HepG2 (cell line): ENCODE results near the gene ANKRD11. TPM values are rescaled to one million over a fixed set of nuclear protein-coding genes. Genes with fewer than 3 reads are reported as not detected.

ENCODE experiments used
- BCL6 ChIP-seq: IDR thresholded peaks from 2 replicates; pipeline ENCODE4 v1.6.1; 2016; ENCODE audit warnings: missing genetic modification reagents, missing compliant biosample characterization
- CBFB ChIP-seq: sonication (generic); formaldehyde crosslinking; IDR thresholded peaks from 2 replicates; pipeline ENCODE4 v1.4.0; 2020; ENCODE audit warnings: missing genetic modification reagents
- EED ChIP-seq: sonication (generic); formaldehyde crosslinking; IDR thresholded peaks from 2 replicates; pipeline ENCODE4 v1.5.0; 2020; ENCODE audit warnings: mild to moderate bottlenecking, missing genetic modification reagents
- FOSL2 ChIP-seq: sonication (generic); formaldehyde crosslinking; IDR thresholded peaks from 2 replicates; pipeline ENCODE4 v1.4.0; 2020; ENCODE audit warnings: missing genetic modification reagents
- GTF2F1 ChIP-seq: fragments of 150-350 bp; IDR thresholded peaks from 2 replicates; pipeline ENCODE4 v1.6.1; 2014; ENCODE audit warnings: low read length
- HMG20B ChIP-seq: conservative IDR thresholded peaks from 2 replicates; pipeline ENCODE4 v1.6.1; 2016; ENCODE audit warnings: missing genetic modification reagents, missing compliant biosample characterization
- JDP2 ChIP-seq: sonication (generic); formaldehyde crosslinking; IDR thresholded peaks from 2 replicates; pipeline ENCODE4 v1.8.1; 2022; ENCODE audit warnings: missing genetic modification reagents, borderline replicate concordance
- MZF1 ChIP-seq: sonication (generic); formaldehyde crosslinking; IDR thresholded peaks from 2 replicates; pipeline ENCODE4 v1.8.1; 2023; ENCODE audit warnings: mild to moderate bottlenecking, missing genetic modification reagents, borderline replicate concordance
- NFE2 ChIP-seq: sonication (generic); formaldehyde crosslinking; IDR thresholded peaks from 2 replicates; pipeline ENCODE4 v1.4.0; 2020; ENCODE audit warnings: missing genetic modification reagents
- NFKBIZ ChIP-seq: IDR thresholded peaks from 2 replicates; pipeline ENCODE4 v1.6.1; 2018; ENCODE audit warnings: missing genetic modification reagents, missing compliant biosample characterization
- USF2 ChIP-seq, 2 experiments: sonication (generic) in 1 of 2; formaldehyde crosslinking in 1 of 2; IDR thresholded peaks; 2 replicates each; pipeline versions ENCODE4 v1.5.1 to v1.6.1; 2011 to 2020; ENCODE audit warnings: borderline replicate concordance in 1 of 2, low read depth in 1 of 2, low read length in 1 of 2, mild to moderate bottlenecking in 1 of 2, missing genetic modification reagents in 1 of 2, moderate library complexity in 1 of 2
- ZBTB3 ChIP-seq: sonication (generic); formaldehyde crosslinking; IDR thresholded peaks from 2 replicates; pipeline ENCODE4 v1.4.0; 2020; ENCODE audit warnings: low read depth, mild to moderate bottlenecking, moderate library complexity, missing genetic modification reagents, borderline replicate concordance
- ZNF335 ChIP-seq: sonication (generic); formaldehyde crosslinking; IDR thresholded peaks from 2 replicates; pipeline ENCODE4 v1.4.0; 2020; ENCODE audit warnings: missing genetic modification reagents
- ZNF350 ChIP-seq: sonication (generic); formaldehyde crosslinking; IDR thresholded peaks from 2 replicates; pipeline ENCODE4 v1.4.0; 2020; ENCODE audit warnings: mild to moderate bottlenecking, low read depth, missing genetic modification reagents, borderline replicate concordance
- ZNF496 ChIP-seq: sonication (generic); formaldehyde crosslinking; IDR thresholded peaks from 2 replicates; pipeline ENCODE4 v1.8.1; 2023; ENCODE audit warnings: mild to moderate bottlenecking, moderate library complexity, missing genetic modification reagents; ENCODE audit not compliant: insufficient replicate concordance
- ZNF784 ChIP-seq: sonication (generic); formaldehyde crosslinking; IDR thresholded peaks from 2 replicates; pipeline ENCODE4 v1.5.1; 2020; ENCODE audit warnings: missing genetic modification reagents, mild to moderate bottlenecking, borderline replicate concordance
- polyA plus RNA-seq, 8 experiments: library from polyadenylated mRNA; depleted of rRNA in 3 of 8; stranded (reverse) in 7 of 8; unstranded in 1 of 8; fragments of >200 nt; fragmentation: Illumina TruSeq in 4 of 8; extraction: Trizol in 4 of 8; gene quantifications; 2 replicates each; pipeline versions ENCODE4 v1.2.1 to v1.2.3, GENCODE V29; 2011 to 2016; ENCODE audit warnings: low read depth in 4 of 8, missing spikeins in 1 of 8, mixed read lengths in 1 of 8; ENCODE audit not compliant: insufficient read depth in 1 of 8
- total RNA-seq, 5 experiments: library from RNA; depleted of rRNA; stranded (reverse); fragments of >200 nt; fragmentation: Illumina TruSeq; extraction: Trizol; gene quantifications; 2 replicates each; pipeline ENCODE4 v1.2.3, GENCODE V29; 2016; ENCODE audit warnings: low read depth in 1 of 5
- TF ChIP-seq, protein P1 (sequence below): sonication (generic); formaldehyde crosslinking; IDR thresholded peaks from 2 replicates; pipeline ENCODE4 v1.4.0; 2020; ENCODE audit warnings: mild to moderate bottlenecking, missing genetic modification reagents
- TF ChIP-seq, protein P2 (sequence below): sonication (generic); formaldehyde crosslinking; IDR thresholded peaks from 2 replicates; pipeline ENCODE4 v1.5.0; 2020; ENCODE audit warnings: mild to moderate bottlenecking, missing genetic modification reagents, borderline replicate concordance
- TF ChIP-seq, protein P3 (sequence below): IDR thresholded peaks from 2 replicates; pipeline ENCODE4 v1.6.1; 2016; ENCODE audit warnings: low read depth, control low read depth

The ANKRD11 gene
- total and polyA plus RNA-seq, 2 of the 13 experiments (the other 11 are each of a cell fraction or from before 2014, with no cell fraction given): 21.4 to 38.4 TPM

DNA sequence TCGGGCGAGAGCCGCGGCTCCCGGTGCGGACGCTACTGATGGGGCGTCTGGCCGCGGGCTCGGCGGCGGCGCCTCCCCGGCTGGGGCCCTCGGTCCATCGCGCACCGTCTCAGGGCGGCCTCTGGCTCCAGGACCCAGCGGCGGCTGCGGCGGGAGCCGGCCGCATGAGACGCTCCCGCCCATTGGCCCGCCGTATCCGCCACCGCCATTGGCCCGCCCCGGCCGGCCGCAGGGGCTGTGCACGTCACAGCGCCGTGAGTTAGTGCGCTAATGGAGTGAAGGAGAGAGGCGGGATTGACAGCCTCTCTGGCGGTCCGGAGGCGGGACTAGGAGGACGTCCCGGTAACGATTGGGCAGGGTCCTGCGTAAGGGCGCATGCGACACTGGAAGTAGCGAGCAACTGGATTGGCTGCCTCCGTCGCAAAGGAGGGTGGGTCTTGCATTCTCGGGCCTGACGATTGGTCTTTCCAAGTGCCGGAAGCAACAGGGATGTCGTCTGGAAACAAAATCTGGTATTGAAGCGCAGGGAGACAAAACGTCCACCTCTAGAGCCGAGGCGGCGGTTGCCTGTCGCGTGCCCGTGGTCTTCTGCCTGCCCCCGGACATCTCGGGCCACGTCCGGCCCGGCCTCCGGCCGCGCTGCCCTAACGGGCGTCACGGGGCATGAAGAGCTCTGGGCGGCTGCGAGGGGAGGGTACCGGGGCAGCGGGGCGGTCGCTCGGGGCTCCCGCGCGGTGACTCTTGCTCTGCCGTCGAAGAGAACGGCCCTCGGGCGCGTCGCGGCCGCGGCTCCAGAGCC, at the start of gene ANKRD11 (continued):
- TF ChIP-seq USF2 (IDR thresholded peaks at IDR 0.05; ENCODE audit: low read depth, low read length): no peak
- no peak; the same call in 1 of the 2 replicates for TF ChIP-seq USF2 (CRISPR knock-in tag; IDR thresholded peaks at IDR 0.05; ENCODE audit: borderline replicate concordance)
- TF ChIP-seq, protein P1, sequence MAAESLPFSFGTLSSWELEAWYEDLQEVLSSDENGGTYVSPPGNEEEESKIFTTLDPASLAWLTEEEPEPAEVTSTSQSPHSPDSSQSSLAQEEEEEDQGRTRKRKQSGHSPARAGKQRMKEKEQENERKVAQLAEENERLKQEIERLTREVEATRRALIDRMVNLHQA (CRISPR knock-in tag): no peak
- TF ChIP-seq, protein P2, sequence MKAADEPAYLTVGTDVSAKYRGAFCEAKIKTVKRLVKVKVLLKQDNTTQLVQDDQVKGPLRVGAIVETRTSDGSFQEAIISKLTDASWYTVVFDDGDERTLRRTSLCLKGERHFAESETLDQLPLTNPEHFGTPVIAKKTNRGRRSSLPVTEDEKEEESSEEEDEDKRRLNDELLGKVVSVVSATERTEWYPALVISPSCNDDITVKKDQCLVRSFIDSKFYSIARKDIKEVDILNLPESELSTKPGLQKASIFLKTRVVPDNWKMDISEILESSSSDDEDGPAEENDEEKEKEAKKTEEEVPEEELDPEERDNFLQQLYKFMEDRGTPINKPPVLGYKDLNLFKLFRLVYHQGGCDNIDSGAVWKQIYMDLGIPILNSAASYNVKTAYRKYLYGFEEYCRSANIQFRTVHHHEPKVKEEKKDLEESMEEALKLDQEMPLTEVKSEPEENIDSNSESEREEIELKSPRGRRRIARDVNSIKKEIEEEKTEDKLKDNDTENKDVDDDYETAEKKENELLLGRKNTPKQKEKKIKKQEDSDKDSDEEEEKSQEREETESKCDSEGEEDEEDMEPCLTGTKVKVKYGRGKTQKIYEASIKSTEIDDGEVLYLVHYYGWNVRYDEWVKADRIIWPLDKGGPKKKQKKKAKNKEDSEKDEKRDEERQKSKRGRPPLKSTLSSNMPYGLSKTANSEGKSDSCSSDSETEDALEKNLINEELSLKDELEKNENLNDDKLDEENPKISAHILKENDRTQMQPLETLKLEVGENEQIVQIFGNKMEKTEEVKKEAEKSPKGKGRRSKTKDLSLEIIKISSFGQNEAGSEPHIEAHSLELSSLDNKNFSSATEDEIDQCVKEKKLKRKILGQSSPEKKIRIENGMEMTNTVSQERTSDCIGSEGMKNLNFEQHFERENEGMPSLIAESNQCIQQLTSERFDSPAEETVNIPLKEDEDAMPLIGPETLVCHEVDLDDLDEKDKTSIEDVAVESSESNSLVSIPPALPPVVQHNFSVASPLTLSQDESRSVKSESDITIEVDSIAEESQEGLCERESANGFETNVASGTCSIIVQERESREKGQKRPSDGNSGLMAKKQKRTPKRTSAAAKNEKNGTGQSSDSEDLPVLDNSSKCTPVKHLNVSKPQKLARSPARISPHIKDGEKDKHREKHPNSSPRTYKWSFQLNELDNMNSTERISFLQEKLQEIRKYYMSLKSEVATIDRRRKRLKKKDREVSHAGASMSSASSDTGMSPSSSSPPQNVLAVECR (CRISPR knock-in tag): peak; percentile 98
- TF ChIP-seq ZNF335 (CRISPR knock-in tag): no peak
- peak; percentile 70; the same call in 1 of the 2 replicates for TF ChIP-seq ZNF350 (CRISPR knock-in tag)
- no peak for TF ChIP-seq FOSL2 (CRISPR knock-in tag)
- TF ChIP-seq HMG20B (CRISPR knock-in tag): no peak
- TF ChIP-seq MZF1: no peak
- no peak for TF ChIP-seq JDP2
- TF ChIP-seq NFE2 (CRISPR knock-in tag): no peak
- peak; percentile 82; the same call in 1 of the 2 replicates for TF ChIP-seq ZNF784
- TF ChIP-seq GTF2F1: no peak
- TF ChIP-seq CBFB (CRISPR knock-in tag): no peak; the same call in 1 of the 2 replicates
- TF ChIP-seq BCL6 (CRISPR knock-in tag): peak; percentile 45
- TF ChIP-seq ZBTB3 (CRISPR knock-in tag): no peak
- no peak for TF ChIP-seq ZNF496 (CRISPR knock-in tag)
- TF ChIP-seq EED: no peak; the same call in 1 of the 2 replicates
- peak; percentile 48; the same call in 1 of the 2 replicates for TF ChIP-seq NFKBIZ (CRISPR knock-in tag)
- TF ChIP-seq, protein P3, sequence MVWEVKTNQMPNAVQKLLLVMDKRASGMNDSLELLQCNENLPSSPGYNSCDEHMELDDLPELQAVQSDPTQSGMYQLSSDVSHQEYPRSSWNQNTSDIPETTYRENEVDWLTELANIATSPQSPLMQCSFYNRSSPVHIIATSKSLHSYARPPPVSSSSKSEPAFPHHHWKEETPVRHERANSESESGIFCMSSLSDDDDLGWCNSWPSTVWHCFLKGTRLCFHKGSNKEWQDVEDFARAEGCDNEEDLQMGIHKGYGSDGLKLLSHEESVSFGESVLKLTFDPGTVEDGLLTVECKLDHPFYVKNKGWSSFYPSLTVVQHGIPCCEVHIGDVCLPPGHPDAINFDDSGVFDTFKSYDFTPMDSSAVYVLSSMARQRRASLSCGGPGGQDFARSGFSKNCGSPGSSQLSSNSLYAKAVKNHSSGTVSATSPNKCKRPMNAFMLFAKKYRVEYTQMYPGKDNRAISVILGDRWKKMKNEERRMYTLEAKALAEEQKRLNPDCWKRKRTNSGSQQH (CRISPR knock-in tag): peak; percentile 94
